GM12872 (cell line): ENCODE data around the gene TBRG1.

ENCODE experiments used
- CTCF ChIP-seq: IDR thresholded peaks from 3 replicates; pipeline ENCODE4 v1.5.1; 2011; ENCODE audit warnings: low read depth, mild to moderate bottlenecking, low read length, moderate library complexity; ENCODE audit not compliant: insufficient read depth

TBRG1 gene

DNA sequence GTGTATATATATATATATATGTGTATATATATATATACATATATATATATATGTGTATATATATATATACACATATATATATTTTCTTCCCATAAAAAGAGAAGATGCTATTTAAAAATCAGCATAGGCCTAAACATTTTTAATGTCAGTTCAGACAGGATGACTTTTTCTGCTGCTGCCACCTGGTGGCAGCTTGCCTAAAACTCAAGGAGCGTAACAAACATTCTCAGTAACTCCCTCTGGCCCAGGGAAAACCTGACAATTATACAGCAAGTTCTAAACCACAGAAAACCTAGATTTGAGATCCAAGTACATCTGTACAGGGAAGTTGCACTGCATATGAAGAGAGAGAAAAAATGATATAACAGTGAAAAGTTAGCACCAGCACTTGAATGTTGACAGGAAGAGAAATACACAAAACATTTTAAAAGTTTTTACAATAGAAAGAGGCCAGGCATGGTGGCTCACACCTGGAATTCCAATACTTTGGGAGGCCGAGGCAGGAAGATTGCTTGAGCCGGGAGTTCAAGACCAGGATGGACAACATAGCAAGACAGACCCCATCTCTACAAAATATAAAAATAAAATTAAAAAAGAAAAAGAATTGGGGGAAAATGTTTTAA is 36.3 kb upstream of the TBRG1 start:
- TF ChIP-seq CTCF: peak; percentile 68

- TF ChIP-seq CTCF: no peak
Observed at GRCh38 chr11:124591430-124591829, 31.2 kb upstream of the TBRG1 start.

DNA sequence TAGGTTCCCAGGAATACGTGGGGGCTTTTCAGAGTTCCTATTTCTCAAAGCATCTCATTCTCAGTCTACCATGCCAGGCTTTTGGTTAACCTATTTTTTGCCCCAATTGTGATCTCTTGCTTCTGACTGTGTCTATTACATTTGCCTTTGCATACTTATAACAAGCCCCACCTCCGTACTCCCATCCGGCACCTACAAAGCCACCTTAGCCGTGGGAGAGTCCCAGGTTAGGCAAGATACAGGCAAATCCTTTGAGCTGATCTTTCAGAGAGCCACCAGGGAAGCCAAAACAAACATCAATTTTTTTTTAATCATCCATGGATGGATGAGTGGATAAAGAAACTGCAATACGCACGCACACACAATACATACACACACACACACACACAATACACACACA is 30.0 kb upstream of the TBRG1 start:
- no peak for TF ChIP-seq CTCF

GRCh38 chr11:124595302-124595701 is 27.4 kb upstream of the TBRG1 start:
- no peak for TF ChIP-seq CTCF

GRCh38 chr11:124597626-124598025 is 25.0 kb upstream of the TBRG1 start:
- TF ChIP-seq CTCF: no peak

DNA sequence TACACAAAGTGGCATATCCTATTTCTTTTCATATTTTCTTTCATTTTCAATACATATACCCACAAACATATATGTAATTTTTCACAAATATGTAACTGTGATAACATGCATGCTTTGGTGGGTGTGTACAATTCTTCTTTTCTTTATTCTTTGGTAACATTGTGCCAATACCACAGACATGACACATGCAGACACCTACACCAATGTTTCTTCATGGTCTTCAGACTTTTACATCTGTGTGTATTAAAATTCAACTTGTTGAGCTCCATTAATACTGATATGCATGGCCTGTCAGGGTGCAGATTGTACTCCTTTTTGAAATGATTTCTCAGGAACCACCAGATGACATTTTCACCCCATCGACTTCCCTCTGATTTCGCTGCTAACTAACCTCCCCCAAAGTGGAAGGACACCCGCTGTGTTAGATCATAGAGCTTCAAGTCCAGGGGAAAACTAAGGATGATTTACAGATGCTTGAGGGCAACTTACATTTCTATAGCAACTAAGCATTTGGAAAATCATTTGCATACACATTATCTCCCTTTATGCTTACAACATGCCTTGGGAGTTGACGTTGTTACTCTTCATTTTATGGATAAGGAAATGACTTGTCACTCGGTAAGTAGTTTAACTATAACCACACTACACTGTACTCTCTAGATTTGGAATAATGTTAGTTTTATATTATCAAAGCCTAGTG is 21.9 kb upstream of the TBRG1 start:
- no peak for TF ChIP-seq CTCF

- no peak for TF ChIP-seq CTCF
Observed at GRCh38 chr11:124602193-124602592, 20.5 kb upstream of the TBRG1 start.
